ENCODE data around the gene TNFRSF4. TPM values are rescaled to one million over a fixed set of nuclear protein-coding genes. Genes with fewer than 3 reads are reported as not detected.

The TNFRSF4 gene
- polyA plus RNA-seq, 12 donors: 1.1 to 2.5 (median 1.7) TPM; not detected in 2

DNA sequence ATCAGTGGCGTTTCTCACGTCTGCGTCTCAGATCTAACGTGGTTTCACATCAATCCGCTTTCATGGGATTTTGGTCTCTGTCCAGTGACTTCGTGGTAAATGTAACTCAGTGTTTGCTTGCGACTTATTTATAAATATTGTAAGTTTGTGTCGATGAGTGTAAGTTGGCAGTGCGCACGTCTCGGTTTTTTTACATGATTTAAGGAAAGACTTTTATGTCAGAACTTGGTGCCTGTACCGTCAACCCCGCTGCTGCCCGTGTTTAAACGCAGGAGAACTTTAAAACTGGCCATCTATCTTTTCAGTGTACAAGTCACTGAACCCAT is 19.6 kb upstream of the TNFRSF4 start:
- no peak for DNase-seq

GRCh38 chr1:1232796-1233566 is 19.0 kb upstream of the TNFRSF4 start:
- DNase-seq: no peak

GRCh38 chr1:1232208-1232795 is 18.3 kb upstream of the TNFRSF4 start, which contains the start of gene B3GALT6:
B3GALT6 (plus strand) TSS chr1:1232237; CDS start chr1:1232279, 42 bp downstream.
- DNase-seq: no peak

DNA sequence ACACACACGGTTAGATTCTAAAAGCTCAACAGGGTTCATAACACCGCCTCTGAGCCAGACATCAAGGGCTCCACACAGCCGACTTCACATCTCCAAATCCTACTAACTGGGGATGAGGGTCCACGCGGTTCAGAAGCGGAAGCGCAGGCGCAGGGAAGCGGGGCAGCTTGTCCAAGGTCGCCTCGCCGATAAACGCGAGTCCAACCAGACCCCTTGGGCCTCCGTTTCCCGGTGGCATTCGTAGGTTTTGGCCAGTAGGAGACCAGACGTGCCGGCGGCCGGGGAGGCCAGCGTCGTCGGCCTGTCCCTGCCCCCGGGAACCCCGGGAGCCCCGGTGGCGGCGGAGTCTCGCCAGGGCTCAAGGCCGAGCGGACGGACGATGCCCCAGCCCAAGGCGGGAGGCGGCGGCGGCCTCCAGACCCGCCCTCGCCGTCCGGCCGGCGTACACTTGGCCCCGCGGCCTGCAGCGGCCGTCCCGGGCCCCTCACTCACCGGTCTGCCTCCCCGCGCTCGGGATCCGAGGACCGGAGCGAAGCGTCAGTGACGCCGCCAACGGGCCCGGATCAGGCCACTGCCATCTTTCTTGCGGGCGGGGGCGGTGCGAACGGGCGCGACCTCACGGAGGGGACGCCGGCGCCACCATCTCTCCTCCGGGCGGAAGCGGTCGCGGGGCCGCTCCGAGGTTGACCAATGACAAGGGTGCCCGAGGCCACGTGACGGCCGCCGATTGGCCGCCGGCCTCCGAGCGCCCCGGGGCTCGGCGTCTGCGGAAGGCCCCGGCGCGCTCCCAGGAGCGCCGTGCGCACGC is 17.7 kb upstream of the TNFRSF4 start, which contains the start of gene SDF4:
Gene SDF4 (minus strand): TSS at position 602 of the 808 bp plus-strand sequence. CDS start 3,229 bp downstream, outside the sequence.
- peak; percentile 96 for DNase-seq

DNA sequence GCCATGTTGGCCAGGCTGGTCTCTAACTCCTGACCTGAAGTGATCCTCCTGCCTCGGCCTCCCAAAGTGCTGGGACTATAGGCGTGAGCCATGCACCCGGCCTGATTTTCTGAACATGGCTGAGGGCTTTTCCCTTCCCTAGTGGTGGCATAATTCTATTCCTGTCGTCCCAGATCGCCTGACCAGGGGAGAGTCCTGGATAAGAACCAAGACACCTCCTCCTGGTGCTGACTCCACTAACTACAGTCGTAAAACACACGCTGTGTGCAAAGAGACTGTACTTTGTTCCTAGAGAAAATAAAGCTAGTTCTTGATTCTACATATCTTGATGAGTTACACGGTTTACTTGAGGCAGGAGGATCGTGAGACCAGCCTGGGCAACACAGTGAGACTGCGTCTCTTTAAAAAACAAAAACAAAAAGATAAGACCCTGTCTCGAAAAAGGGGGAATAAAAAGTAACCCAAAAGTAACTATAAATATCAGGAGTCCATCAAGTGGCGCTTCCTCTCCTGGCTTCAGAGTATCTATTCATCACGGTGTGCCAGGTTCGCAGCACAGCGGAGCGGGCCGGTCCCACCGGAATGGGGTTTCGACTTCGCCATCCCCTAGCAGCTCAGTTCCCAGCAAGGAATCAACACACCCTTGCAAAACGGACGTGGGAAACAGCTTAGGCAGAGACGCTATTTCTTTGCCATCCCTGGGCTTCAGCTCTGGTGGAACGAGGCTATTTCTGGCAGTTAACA is 16.9 kb upstream of the TNFRSF4 start:
- no peak for DNase-seq

DNA sequence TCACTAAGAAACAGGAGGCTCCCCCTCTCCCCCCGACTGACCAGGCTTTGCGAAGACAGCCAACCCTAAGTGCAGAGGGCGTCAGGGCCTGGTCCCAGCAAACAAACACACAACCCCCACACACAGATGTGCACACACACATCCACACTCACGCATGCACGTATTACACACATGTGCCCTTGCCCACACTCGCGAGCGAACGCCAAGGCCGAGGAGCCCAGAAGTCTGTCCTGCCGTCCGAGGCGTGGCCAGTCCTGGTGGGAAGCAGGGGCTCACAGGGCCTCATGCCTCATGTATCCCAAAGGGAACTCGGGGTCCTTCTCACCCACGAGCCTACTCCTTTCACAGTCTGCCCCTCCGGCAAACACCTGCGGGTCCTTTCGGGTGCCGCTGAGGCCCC is 15.8 kb upstream of the TNFRSF4 start:
- DNase-seq: no peak

DNA sequence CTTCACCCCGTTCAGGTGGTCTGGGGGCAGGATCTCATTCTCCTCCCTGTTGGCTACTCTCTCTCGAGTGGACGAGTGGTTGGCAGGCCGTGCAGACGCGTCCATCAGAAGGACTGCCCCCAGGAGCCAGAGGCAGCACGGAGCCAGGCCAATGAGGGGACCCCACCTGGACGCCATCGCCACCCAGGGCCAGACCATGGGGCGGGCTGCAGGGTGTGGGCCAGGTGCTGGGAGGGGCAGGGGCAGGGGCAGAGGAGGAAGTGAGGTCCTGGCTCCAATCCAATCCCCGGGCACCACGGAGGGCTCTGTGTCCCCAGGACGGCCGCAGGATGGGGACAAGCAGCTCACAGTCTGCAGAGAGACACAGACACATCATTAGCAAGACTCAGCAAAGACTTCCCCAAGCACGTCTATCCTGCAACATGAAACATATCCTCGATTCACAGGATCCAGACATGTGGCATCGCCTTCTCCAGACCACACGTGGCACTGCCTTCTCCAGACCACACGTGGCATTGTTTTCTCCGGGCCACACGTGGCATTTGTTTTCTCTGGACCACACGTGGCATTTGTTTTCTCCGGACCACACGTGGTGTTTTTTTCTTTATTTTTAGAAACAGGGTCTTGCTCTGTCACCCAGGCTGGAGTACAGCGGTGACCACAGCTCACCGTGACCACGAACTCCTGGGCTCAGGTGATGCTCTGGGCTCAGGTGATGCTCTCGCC is 14.8 kb upstream of the TNFRSF4 start:
- DNase-seq: no peak

DNA sequence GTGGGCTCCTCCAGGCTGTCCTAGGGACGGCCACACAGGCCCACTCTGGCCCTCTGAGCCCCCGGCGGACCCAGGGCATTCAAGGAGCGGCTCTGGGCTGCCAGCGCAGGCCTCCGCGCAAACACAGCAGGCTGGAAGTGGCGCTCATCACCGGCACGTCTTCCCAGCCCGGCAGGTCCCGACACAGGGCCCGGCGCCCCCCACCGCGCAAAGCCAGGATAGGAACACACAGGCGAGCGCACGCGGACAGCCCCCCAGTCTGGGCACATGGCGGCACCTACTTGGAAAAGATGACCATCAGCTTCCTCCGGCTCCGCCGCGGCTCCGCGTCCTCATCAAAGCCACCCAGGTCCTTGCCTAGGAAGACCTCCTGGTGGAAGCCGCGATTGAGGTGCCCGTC is 14.2 kb upstream of the TNFRSF4 start:
- DNase-seq: no peak

DNA sequence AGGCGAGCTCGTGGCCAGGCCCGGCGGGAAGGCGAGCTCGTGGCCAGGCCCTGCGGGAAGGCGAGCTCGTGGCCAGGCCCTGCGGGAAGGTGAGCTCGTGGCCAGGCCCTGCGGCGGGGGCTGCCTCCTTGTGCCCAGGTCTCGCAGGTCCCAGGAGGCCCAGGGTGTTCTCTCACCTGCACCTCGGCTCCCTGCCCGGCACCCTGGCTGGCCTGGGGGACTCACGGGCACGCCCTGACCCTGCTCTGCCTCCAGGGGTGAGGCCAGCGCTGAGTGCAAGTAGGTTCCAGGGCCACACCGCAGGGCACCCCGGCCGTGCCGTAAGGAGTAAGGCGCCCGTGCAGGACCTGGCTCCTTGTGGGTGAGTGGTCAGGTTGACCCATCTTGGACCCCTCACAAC is 13.4 kb upstream of the TNFRSF4 start:
- DNase-seq: no peak

DNA sequence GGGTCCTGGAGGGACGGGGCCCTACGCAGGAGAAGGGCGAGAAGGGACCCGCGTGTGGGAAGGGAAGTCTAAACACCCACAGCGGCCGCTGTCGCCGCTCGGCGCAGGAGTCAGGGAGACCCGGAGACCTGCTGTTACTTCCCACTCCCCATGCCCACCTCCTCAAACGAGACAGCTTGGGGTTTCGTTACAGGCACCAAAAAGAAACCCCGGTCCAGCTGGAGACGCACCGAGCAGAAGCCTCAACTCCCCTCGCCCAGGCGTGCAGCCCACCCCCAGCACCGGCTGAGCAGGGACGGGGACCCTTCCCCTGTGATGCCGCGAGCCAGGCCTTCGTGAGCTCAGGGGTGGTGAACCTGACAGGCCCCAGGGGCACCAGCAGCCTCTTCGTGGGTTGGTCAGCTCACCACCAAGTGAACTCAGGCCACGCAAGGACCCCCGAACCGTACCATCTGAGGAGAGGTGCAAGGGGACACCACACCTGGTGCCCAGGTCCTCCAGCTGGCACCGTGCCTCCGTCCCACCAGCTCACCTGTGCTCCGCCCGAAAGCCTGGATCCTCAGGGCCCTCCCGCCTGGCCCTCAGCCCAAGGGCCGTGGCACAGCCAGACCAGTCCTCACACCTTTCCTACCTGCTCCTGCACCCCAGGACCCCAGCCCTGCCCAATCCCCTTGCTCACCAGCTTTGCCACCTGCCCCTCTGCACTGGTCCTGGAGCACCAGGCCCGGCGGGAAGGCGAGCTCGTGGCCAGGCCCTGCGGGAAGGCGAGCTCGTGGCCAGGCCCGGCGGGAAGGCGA is 12.8 kb upstream of the TNFRSF4 start:
- DNase-seq: no peak

- DNase-seq: no peak
These were observed 12.0 kb upstream of the TNFRSF4 start for GRCh38 chr1:1225913-1226312.

GRCh38 chr1:1225238-1225845 is 11.4 kb upstream of the TNFRSF4 start:
- no peak for DNase-seq

- DNase-seq: no peak
These were observed 9.9 kb upstream of the TNFRSF4 start for GRCh38 chr1:1223891-1224290.

- no peak for DNase-seq
These were observed 9.4 kb upstream of the TNFRSF4 start for GRCh38 chr1:1223321-1223720.

DNA sequence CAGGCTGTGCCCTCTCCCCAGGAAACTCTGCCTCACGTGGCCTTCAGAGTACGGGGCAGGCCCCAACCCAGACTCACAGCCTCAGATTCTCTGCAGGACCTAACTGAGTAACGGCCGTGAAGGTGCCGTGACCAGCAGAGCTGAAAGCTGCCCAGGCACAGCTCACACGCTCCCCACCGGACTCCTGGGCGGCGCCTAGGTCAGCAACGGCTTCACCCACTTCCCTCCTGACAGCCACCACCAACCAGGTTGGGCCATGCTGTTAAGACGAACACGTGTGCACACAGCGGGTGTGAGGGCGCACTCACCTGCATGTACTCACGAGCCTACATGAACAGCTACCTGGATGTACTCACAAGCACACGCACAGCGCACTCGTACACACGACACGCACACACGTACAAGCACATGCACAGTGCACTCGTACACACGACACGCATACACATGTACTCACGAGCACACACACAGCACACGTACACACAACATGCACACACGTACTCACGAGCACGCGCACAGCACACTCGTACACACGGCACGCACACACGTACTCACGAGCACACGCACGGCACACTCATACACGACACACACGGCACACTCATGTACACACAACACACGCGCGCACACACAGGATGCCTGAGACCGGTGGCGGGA is 8.7 kb upstream of the TNFRSF4 start:
- no peak for DNase-seq

DNA sequence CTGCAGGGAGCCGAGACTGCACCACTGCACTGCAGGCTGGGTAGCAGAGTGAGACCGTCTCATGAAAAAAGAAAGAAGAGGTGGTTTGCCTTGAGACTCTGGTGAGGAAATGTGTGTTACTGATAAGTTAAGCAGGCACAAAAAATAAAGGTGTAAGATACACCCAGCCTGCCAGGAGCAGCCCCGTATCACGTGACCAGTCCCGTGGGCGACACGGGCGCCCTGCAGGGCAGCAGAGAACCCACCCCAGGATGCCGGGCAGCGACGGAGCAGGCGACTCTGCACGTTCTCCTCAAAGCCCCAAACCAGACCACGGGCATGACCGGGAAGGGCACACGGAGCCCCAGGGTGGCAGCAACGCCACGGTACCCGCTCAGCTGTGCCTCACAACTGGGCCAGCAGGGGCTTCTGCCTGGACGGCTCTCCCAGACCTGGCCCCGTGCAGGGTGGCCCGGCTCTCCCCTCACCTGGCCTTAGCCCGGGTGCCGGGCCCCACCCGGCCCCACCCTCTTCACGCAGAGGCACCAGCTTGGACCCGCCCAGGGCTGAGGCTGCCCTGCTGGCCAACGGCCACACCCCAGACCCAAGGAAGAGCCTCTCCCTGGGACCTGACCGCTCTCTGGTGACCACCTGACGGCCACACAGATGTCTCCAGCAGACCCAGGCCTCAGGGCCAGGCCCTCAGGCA is 8.1 kb upstream of the TNFRSF4 start:
- no peak for DNase-seq

GRCh38 chr1:1220197-1220596 is 6.2 kb upstream of the TNFRSF4 start:
- no peak for DNase-seq

DNA sequence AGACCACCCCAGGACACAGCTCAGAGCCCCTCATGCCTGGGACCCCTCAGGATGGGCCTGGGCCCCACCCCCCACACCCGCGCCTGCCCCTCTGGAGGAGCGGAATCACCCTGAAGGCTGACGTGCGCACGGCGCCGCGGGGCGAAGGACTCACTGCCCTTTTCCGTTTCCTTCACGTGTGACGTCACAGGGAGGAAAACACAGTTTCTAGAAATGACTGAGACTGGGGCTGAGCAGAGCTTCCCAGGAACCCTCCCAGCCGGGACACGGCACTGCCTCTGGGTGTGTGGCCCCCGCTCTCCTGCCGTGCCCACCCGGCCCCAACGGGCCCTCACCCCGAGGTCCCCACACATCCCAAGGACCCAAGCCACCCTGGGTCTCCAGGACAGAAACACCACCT is 5.4 kb upstream of the TNFRSF4 start:
- DNase-seq: no peak

Data from muscle of arm (tissue), 12 donors.